ENCODE measurements around the gene CSNK1D.

CSNK1D gene

DNA sequence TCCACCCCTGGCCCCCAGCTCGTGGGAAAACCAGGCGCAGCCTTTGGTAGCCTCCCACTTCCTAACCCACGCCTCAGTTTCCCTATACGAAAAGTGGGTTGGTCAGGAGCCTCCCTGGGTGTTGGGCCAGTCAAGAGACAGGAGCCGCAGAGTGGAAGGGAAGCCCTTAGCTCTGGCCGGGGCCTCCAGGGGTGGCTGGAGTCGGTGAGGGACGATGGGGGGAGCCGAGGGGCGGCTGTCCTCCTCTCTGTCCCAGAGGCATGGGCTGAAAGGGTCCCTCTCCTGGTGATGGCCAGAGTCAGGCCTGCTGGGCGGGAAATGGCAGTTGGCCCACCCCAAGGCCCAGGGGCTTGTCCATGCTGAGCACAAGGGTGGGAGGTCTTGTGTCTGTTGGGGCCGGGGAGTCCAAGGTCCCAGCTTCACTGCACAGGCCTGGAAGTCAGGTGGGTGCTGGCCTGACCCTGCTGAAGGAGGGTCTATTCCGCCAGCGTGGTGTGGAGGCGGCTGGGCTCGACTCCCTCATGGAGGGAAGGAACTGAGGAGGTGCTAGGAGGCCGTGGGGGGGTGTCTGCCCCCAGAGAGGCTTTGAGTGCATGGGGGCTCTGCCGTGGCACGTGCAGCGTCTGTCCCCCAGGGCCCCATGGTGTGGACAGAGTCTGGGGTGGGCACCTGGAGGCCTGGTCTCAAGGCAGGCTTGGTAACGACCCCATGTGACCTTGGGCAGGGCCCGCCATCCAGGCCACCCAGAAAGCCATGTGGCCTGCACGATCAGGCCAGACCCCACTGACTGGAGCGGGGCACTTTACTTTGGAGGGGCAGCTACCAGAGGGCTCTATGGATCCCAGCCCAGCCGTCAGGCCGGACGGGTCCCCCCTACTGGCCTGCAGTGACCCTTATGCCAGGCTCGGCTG is 43.5 kb downstream of the CSNK1D start:
- DNase-seq (ENCODE audit: low read depth in 2 of 3, low spot score in 2 of 3), result no peak

GRCh38 chr17:82228842-82229697 is 44.4 kb downstream of the CSNK1D start, which contains the start of gene SLC16A3:
SLC16A3 (plus strand) TSS chr17:82229042; CDS start chr17:82236009, 6,967 bp downstream.
- peak in 1 of 3 experiments; percentile 53 for DNase-seq (ENCODE audit: low read depth in 2 of 3, low spot score in 2 of 3)

DNA sequence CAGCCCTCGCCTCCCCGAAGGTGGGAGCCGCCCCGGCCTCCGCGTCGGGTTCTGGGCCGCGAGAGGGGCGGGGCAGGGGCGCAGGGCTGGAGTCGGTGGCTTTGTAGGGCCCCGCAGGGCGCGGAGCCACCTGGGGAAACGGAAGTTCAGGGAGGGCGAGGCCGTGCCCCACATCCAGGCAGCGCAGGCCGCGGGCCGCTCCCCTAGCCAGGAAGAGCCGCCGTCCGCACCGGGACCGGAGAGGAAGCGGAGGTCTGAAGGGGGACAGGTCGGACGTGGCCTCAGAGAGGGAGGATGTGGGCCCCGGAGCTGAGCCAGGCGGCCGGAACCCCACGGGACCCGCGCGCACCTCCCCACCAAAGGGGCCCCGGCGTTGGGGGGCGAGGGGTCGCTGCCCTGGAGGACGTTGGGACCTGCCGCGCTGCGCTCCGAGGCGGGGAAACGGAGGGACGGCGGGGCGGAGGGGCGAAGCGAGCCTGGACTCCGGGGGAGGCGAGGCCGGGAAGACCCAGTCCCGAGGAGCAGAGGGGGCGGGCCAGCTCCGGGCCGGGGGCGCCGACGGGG is 45.1 kb downstream of the CSNK1D start:
- DNase-seq (ENCODE audit: low read depth in 2 of 3, low spot score in 2 of 3), result peak in 1 of 3 experiments; percentile 42

DNA sequence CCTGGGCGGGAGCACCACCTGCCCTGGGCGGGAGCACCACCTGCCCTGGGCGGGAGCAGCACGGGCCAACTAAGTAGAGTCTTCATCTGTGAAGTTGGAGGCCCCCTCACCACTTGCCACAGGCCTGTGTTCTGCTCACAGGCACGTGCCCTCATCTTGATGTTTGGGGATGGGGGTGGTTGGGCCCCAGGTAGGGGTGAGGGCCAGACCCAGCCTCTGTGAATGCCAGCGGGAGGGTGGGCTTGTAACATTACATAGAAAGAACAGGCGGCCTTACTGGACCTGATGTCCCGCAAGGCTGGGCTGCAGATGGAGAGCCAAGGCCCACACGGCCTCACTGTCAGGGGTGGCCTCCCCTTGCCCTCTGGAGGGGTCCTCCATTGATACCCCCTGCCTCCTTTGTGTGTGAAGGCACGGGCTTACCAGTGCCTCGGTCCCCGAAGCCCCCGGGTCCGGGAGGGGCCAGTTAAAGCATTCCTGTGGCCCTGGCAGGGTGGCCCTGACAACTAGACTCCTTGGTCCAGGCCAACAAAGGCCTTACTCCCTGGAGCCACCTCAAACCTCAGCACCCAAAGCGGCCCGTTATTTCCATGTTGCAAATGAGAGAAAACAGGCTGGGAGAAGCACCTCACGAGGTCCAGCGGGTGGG is 45.7 kb downstream of the CSNK1D start:
- DNase-seq (ENCODE audit: low read depth in 2 of 3, low spot score in 2 of 3), result no peak

- no peak for DNase-seq (ENCODE audit: low read depth in 2 of 3, low spot score in 2 of 3)
Measured at GRCh38 chr17:82226809-82227628, 46.5 kb downstream of the CSNK1D start.

DNA sequence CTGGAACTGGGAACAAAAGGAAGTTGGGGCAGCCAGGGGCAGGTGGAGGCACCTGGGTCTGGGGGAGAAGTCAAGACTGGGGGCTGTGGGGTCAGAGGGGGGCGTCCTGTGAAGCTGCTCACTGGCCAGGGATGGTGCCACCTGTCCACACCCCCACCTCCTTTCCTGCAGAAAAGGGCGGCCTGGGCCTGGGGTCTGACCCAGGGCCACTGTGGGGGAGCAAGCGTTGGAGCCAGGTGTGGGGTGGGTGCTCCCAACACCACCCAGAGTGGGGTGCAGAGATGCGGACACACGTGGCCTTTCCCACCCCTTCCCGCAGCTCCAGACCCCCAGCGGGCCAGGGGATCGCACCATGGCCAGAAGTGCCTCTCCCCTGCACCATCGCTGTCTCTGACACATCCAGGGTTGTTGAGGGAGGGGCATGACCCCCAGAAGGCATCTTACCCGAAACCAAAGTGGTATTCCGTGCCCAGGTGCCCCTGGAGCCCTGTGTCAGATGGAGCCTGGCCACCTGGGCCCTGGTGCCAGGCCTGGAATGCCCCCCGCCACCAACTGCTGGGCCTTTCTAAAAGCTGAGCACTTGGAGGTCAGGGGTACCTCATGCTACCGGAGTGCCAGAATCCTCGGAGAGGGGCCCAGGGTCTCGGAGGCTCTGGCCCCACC is 47.2 kb downstream of the CSNK1D start:
- no peak for DNase-seq (ENCODE audit: low read depth in 2 of 3, low spot score in 2 of 3)

- DNase-seq (ENCODE audit: low read depth in 2 of 3, low spot score in 2 of 3), result no peak
Measured at GRCh38 chr17:82225368-82226029, 48.0 kb downstream of the CSNK1D start.

DNA sequence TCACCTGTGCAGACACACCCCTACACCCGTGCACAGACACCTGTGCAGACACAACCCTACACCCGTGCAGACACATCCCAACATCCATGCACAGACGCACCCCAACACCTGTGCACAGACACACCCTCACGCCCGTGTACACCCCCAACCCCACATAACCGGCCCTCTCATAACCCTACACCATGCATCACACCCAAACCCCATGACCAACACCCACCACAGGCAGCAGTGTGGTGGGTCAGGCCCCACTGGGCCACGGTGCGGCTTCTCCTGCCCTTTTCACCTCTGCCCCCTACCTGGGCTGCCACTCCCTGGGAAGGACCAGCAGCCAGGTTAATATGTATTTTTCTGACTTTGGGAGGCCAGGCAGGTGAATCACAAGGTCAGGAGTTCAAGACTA is 48.8 kb downstream of the CSNK1D start:
- DNase-seq (ENCODE audit: low read depth in 2 of 3, low spot score in 2 of 3), result no peak

- no peak for DNase-seq (ENCODE audit: low read depth in 2 of 3, low spot score in 2 of 3)
Measured at GRCh38 chr17:82223517-82223916, 50.0 kb downstream of the CSNK1D start.

DNA sequence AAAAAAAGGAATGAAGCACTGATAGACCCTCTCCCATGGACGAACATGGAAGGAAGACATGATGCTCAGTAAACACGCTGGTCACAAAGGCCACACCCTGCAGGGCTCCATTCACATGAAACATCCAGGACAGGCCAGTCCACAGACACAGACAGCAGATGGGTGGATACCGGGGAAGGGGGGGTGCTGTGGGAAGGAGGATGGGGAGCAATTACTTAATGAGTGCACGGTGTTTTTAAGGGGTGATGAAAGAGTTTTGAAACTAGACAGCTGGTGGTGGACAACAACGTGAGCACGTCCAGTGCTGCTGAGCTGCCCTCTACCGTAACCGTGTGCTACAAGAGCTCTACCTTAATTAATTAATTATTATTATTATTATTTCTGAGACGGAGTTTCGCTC is 50.7 kb downstream of the CSNK1D start:
- DNase-seq (ENCODE audit: low read depth in 2 of 3, low spot score in 2 of 3), result no peak

DNA sequence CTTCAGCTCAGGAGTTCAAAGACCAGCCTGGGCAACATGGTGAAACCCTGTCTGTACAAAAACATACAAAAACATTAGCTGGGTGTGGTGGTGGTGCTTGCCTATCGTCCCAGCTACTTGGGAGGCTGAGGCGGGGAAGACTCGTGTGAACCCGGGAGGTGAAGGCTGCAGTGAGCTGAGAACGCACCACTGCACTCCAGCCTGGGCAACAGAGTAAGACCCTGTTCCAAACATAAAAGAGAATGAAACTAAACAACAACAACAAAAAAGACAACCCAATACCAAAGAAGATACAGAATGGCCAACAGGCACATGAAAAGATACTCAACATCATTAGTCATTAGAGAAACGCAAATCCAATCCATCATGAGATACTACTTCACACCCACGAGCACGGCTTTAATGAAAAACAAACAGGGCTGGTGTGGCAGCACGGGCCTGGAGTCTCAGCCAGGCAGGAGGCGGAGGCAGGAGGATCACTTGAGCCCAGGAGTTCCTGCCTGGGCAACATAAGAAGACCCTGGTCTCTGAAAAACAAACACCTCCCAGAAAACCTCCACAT is 52.1 kb downstream of the CSNK1D start:
- no peak for DNase-seq (ENCODE audit: low read depth in 2 of 3, low spot score in 2 of 3)

DNA sequence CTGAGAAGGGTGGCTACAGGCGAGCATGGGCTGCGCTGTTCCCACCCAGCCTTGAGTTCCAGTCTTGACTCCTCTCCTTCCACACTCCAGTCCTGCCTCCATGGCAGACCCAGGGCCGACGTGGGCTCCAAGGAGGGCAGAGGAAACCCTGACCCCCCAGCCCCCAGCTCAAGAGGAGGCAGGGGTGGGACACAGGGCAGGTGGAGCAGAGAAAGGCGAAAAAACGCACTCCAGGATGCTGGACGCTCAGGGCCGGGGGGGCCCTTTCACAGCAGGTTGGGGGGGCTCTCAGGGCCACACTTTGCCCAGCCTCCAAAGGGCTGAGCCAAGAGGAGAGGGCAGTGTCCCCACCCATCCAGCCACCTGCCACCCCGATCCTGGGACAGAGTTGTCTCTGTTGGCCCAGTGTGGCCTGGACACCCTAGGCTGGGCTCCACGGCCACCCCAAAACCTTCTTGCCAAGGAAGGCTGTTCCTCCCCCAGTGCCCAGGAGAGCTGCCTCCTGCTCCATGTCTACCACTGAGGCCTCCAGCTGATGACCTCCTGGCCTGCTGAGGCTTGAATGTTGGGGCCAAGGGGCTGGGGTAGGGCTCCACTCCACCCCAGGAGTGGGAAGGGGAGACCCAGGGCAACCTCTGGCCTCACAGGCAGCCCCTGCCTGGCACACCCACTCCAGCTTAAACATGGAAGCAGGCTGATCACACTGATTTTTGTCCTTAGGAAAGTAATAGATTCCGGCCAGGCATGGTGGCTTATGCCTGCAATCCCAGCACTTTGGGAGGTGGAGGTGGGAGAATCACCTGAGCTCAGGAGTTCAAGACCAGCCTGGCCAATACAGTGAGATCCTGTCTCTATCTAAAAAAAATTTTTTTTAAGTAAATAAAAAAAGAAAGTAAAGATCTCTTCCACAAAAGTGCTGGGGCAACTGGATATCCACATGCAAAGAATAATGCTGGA is 53.5 kb downstream of the CSNK1D start:
- no peak for DNase-seq (ENCODE audit: low read depth in 2 of 3, low spot score in 2 of 3)

- DNase-seq (ENCODE audit: low read depth in 2 of 3, low spot score in 2 of 3), result no peak
Measured at GRCh38 chr17:82219083-82219482, 54.4 kb downstream of the CSNK1D start.

- DNase-seq (ENCODE audit: low read depth in 2 of 3, low spot score in 2 of 3), result no peak
Measured at GRCh38 chr17:82218349-82219075, 55.0 kb downstream of the CSNK1D start.

DNA sequence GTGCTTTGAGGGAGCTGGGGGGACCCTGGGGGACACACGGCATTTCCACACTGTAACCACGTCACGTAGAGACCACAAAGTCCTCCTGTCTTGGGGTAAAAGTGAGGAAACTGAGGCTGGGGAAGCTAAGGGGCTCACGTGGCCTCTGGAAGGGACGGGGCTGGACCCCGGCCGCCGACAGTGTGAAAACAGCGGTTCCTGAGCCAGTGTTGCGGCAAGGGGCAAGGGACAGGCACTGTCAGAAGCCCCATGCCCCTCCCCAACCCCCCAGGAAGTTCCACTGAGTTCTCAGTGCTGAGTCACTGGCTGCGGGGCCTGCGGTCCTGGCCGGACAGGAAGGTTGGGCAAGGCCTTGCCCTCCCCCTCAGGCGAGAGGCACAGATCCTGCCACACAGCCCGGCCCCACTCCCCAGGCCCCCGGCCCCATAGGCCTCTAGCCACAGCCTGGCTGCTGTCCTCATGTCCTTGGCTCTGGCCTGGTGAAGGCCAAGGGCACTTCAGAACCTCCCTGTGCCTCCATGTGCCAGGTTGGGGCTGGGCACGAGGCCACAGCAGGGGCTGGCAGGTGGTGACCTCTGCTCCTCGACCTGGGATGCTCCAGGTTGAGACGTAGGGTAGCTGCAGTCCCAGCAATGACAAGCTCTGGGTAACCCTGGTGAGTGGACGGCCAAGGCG is 55.8 kb downstream of the CSNK1D start:
- DNase-seq (ENCODE audit: low read depth in 2 of 3, low spot score in 2 of 3), result no peak

DNA sequence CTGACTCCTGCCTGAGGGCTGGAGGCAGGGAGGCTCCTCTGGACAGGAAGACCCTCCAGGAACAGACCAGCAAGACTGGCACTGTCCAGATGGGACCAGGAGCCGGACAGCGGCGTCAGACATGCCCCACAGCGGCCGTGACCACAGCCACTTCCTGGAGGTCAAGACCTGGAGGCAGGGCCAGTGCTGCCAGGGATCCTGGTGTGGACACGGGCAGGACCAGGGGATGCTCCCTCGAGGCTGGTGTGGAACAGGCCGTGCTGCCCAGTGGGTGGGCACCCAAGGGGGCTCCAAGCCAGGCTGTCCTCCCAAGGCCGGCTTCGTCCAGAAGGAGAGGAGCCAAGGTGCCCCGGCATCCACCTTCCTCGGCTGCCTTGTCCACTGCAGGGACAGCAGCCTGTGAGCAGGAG is 56.4 kb downstream of the CSNK1D start:
- DNase-seq (ENCODE audit: low read depth in 2 of 3, low spot score in 2 of 3), result no peak

All from activated CD8-positive, alpha-beta memory T cell treated with anti-CD3 and anti-CD28 coated beads for 48 hours (primary cell).